Ishikawa (cell line): ENCODE measurements around the gene CEACAM20.

Experiments used
- CEBPB ChIP-seq: IDR thresholded peaks from 2 replicates; pipeline ENCODE4 v1.6.1; 2012
- CREB1 ChIP-seq: IDR thresholded peaks from 2 replicates; pipeline ENCODE4 v1.6.1; 2012; ENCODE audit warnings: low read depth
- EGR1 ChIP-seq: IDR thresholded peaks from 2 replicates; pipeline ENCODE4 v1.6.1; 2012
- EP300 ChIP-seq: IDR thresholded peaks from 2 replicates; pipeline ENCODE4 v1.6.1; 2012; ENCODE audit warnings: borderline replicate concordance
- FOXM1 ChIP-seq: IDR thresholded peaks from 2 replicates; pipeline ENCODE4 v1.6.1; 2012; ENCODE audit warnings: low read depth, borderline replicate concordance
- NFIC ChIP-seq: IDR thresholded peaks from 2 replicates; pipeline ENCODE4 v1.6.1; 2012
- RAD21 ChIP-seq: IDR thresholded peaks from 2 replicates; pipeline ENCODE4 v1.6.1; 2012; ENCODE audit warnings: low read depth
- TAF1 ChIP-seq: IDR thresholded peaks from 2 replicates; pipeline ENCODE4 v1.6.1; 2012; ENCODE audit warnings: low read depth, mild to moderate bottlenecking
- TCF12 ChIP-seq: IDR thresholded peaks from 2 replicates; pipeline ENCODE4 v1.6.1; 2012; ENCODE audit warnings: low read depth
- TEAD4 ChIP-seq: IDR thresholded peaks from 2 replicates; pipeline ENCODE4 v1.6.1; 2012
- YY1 ChIP-seq: IDR thresholded peaks from 2 replicates; pipeline ENCODE4 v1.6.1; 2012; ENCODE audit warnings: low read depth
- ZBTB7A ChIP-seq: IDR thresholded peaks from 2 replicates; pipeline ENCODE4 v1.6.1; 2012; ENCODE audit warnings: low read depth
- TF ChIP-seq, protein P1 (sequence below): IDR thresholded peaks from 2 replicates; pipeline ENCODE4 v1.6.1; 2012; ENCODE audit warnings: low read depth, mild to moderate bottlenecking
- TF ChIP-seq, protein P2 (sequence below): IDR thresholded peaks from 2 replicates; pipeline ENCODE4 v1.6.1; 2012
- TF ChIP-seq, protein P3 (sequence below): IDR thresholded peaks from 2 replicates; pipeline ENCODE4 v1.6.1; 2012

CEACAM20 gene

DNA sequence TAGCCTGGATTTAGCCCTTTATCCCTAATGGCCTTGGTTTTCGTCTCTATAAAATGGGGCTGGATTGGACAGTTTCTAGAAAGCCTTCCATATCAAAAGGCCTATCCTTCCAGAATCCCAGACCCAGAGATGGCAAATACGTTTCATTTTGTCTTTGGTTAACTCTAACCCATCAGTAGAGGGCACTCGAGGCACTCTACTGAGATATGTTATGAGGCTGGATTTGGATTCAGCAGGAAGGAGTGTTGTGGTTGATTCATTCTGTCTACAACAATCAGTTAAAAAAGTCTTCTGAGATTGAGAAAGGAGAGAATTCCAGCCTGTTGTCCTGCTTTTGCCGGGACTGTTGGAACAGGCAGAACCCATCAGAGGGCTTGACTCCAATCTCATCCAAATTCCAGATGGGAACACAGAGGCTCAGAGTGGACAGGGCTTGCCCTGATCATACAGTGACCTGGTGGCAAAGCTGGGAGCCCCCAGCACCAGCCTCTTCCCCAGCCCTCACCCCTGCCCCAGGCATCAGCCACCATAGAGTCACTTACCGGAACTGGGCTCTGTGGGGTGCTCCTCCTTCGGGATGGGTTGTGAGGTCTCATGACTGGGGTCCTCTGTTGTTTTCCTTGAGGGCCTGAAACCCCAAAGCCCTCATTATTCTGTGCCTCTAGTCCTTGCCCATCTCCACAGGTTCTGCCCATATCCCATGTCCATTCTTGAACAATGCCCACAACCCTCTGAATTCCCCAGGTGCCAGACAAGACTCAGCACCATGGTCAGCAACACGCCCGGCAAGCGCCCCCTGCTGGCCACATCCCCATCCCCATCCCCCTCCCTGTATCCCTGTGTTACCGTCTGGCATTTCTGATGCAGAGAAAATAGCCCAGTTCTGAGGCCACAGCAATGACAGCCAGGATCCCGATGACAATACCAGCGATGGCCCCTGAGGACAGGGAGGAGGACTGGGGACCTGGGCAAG, 16.9 kb downstream of the CEACAM20 start:
- TF ChIP-seq, protein P1, sequence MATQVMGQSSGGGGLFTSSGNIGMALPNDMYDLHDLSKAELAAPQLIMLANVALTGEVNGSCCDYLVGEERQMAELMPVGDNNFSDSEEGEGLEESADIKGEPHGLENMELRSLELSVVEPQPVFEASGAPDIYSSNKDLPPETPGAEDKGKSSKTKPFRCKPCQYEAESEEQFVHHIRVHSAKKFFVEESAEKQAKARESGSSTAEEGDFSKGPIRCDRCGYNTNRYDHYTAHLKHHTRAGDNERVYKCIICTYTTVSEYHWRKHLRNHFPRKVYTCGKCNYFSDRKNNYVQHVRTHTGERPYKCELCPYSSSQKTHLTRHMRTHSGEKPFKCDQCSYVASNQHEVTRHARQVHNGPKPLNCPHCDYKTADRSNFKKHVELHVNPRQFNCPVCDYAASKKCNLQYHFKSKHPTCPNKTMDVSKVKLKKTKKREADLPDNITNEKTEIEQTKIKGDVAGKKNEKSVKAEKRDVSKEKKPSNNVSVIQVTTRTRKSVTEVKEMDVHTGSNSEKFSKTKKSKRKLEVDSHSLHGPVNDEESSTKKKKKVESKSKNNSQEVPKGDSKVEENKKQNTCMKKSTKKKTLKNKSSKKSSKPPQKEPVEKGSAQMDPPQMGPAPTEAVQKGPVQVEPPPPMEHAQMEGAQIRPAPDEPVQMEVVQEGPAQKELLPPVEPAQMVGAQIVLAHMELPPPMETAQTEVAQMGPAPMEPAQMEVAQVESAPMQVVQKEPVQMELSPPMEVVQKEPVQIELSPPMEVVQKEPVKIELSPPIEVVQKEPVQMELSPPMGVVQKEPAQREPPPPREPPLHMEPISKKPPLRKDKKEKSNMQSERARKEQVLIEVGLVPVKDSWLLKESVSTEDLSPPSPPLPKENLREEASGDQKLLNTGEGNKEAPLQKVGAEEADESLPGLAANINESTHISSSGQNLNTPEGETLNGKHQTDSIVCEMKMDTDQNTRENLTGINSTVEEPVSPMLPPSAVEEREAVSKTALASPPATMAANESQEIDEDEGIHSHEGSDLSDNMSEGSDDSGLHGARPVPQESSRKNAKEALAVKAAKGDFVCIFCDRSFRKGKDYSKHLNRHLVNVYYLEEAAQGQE = peak; percentile 97
- no peak for TF ChIP-seq CREB1
- peak; percentile 14; the same call in 1 of the 2 replicates for TF ChIP-seq TEAD4
- 0 out of 2 replicates have a peak, but pooled peaks have one; percentile 31 for TF ChIP-seq YY1
- peak; percentile 50 for TF ChIP-seq RAD21

DNA sequence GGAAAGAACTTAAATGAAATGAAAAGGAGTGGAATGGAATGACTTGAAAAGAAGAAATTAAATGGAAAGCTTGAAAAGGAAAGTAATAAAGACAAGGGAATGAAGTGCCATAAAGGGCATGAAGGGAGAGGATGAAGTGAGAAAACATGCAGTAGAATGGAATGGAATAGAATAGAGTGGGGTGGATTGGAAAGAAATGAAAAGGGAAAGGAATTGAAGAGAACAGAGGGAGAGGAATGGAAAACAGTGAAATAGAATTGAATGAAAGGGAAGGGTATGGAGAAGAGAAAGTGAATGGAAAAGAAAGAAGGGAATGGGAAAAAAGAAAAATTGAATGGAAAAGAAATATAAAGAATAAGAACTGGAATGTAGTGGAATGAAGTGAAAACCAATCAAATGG, 20.0 kb downstream of the CEACAM20 start:
- TF ChIP-seq RAD21 (no peak), EGR1 (no peak), EP300 (no peak), CEBPB (no peak), ZBTB7A (no peak), TEAD4 (no peak), FOXM1 (no peak), CREB1 (no peak), YY1 (no peak), TCF12 (no peak), TAF1 (no peak)
- TF ChIP-seq, protein P2, sequence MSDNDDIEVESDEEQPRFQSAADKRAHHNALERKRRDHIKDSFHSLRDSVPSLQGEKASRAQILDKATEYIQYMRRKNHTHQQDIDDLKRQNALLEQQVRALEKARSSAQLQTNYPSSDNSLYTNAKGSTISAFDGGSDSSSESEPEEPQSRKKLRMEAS = no peak
- TF ChIP-seq, protein P3, sequence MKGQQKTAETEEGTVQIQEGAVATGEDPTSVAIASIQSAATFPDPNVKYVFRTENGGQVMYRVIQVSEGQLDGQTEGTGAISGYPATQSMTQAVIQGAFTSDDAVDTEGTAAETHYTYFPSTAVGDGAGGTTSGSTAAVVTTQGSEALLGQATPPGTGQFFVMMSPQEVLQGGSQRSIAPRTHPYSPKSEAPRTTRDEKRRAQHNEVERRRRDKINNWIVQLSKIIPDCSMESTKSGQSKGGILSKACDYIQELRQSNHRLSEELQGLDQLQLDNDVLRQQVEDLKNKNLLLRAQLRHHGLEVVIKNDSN = no peak

DNA sequence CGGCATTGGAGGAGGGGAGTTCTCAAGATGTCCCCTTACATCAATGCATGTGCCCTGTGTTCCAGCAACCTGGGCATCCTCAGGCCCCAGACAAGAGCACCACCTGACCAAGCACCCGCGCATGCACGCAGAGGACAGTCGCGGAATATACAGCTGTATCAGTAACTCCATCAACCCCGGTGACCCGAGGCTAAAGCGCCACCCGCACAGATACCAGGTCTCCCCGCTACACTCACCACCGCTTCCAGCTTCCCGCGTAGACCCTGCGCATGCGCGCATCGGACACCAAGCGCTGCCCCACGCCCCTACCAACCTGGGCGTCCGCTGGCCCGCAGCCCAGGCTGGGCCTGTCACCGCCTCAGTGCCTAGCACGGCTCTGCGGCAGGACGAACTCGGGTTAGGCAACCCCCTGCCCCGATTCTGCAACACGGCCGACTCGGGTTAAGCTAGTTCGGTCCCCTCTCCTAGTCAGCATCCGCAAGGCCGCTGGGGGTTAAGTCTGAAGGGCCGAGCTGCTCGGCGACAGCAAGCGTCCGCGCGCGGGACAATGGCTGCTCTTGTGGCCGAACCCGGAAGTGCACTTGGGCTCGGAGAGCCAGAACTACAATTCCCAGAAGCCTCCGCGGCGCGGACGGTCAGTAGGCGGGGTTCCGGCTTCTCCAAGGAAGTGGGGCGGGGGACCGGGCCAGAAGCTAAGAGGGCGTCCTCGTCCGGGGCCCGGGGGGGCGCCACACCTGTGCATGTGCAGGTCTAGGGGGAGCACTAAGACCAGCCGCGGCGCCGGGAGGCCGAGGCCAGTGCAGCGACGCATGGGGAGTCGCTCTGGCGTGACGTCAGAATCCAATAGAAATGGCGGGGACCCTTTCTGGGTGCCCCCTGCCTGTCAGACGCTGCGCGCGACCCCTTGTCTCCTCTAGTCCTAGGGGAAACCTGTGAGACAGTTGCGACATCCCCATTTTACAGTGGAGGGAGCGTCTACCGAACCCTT, 29.2 kb downstream of the CEACAM20 start, which contains the start of gene ZNF180:
Gene ZNF180, minus strand, starts transcription at position 561 of the 988 bp plus-strand sequence. CDS start 3,188 bp downstream, outside the sequence.
- TF ChIP-seq EP300 (no peak; the same call in 1 of the 2 replicates), CEBPB (no peak), FOXM1 (no peak), TCF12 (peak; percentile 47), CREB1 (peak; percentile 63; the same call in 1 of the 2 replicates), ZBTB7A (peak; percentile 71; the same call in 1 of the 2 replicates), YY1 (peak; percentile 92), EGR1 (peak; percentile 69; the same call in 1 of the 2 replicates), TAF1 (peak; percentile 80), TEAD4 (no peak), RAD21 (peak; percentile 0; the same call in 1 of the 2 replicates), NFIC (peak; percentile 91)
- TF ChIP-seq, protein P2 = peak; percentile 80
- TF ChIP-seq, protein P3 = 0 out of 2 replicates have a peak, but pooled peaks have one; percentile 17
- TF ChIP-seq, protein P1 = no peak

DNA sequence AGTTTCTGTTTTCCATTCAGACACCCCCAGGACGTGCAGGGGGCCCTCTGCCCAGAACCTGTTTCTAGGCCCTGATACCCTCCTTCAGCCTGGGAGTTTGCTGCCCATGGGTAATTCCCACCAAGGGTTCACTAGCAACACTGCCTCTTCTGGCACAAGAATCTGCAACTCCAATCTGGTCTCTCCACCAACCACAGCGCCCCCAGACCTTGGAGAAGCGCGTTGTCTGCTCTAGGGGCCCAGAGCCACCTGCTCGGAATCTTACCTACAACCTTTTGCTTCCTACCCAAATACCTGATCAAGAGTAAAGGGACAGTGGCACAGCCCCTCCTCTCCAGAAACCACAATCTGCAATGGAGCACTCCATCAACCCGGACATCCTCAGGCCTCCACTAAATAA, 29.9 kb downstream of the CEACAM20 start:
- TF ChIP-seq RAD21 = no peak

DNA sequence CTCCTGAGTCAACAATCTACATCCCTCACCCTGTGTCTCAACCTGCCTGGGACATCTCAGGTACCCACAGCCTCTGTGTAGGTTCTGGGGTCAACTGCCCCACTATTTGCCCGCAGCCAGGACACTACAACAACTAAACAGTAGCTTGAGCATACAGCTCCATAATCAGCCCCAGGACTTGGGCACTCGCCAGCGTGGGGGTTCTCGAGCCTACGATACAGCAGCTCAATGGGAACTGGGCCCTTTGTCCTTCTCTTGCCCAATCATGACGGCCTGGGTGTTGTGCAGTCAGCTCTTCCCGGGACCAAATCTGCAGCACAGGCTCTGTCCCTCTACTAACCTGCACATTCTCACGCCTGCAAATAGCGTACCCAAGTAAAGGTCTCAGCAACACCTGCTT, 30.5 kb downstream of the CEACAM20 start:
- no peak for TF ChIP-seq CEBPB
- TF ChIP-seq EP300 = no peak
- TF ChIP-seq TCF12 = no peak
- TF ChIP-seq RAD21 = no peak
- no peak for TF ChIP-seq FOXM1
- no peak for TF ChIP-seq CREB1
- no peak for TF ChIP-seq EGR1
- TF ChIP-seq, protein P3 = no peak
- TF ChIP-seq TEAD4 = no peak
- TF ChIP-seq, protein P2 = no peak
- no peak for TF ChIP-seq ZBTB7A
- TF ChIP-seq TAF1 = no peak
- no peak for TF ChIP-seq YY1
- TF ChIP-seq, protein P1 = no peak
- TF ChIP-seq NFIC = no peak
